ENCODE results near the gene MBTPS1. TPM values are rescaled to one million over a fixed set of nuclear protein-coding genes. Genes with fewer than 3 reads are reported as not detected.

MBTPS1 gene
- polyA plus RNA-seq, 1 donor from 2014 or later: 52.2 TPM

- H3K27ac Mint-ChIP-seq: no peak overlapping the region
- peaks cover 14% of the 10 kb centered on the region for H3K27me3 Mint-ChIP-seq
- peaks cover 2 to 8% (median 2%) of the 10 kb centered on the region in 3 donors for H3K9me3 Mint-ChIP-seq
- no peak overlapping the region for H3K4me3 Mint-ChIP-seq
- H3K4me1 Mint-ChIP-seq: no peaks in the 10 kb centered on the region
- H3K36me3 Mint-ChIP-seq: peaks cover 3% of the 10 kb centered on the region
These were observed 76.4 kb downstream of the MBTPS1 start for GRCh38 chr16:84040226-84040822.

- Mint-ChIP-seq H3K9me3 (peaks cover 2 to 8% (median 2%) of the 10 kb centered on the region in 3 donors), H3K4me1 (no peaks in the 10 kb centered on the region)
These were observed 77.0 kb downstream of the MBTPS1 start for GRCh38 chr16:84039696-84040095.

GRCh38 chr16:84038469-84038868 is 78.3 kb downstream of the MBTPS1 start:
- no peak overlapping the region for H3K27ac Mint-ChIP-seq
- H3K36me3 Mint-ChIP-seq: peaks cover 4% of the 10 kb centered on the region
- no peaks in the 10 kb centered on the region for H3K4me1 Mint-ChIP-seq
- no peak overlapping the region for H3K4me3 Mint-ChIP-seq
- peaks cover 2 to 8% (median 2%) of the 10 kb centered on the region in 3 donors for H3K9me3 Mint-ChIP-seq
- peaks cover 4% of the 10 kb centered on the region for H3K27me3 Mint-ChIP-seq

More at GRCh38 chr16:84039696-84040095, 77.0 kb downstream of the MBTPS1 start:
- Mint-ChIP-seq H3K27ac (no peak overlapping the region), H3K27me3 (peaks cover 14% of the 10 kb centered on the region), H3K4me3 (no peak overlapping the region), H3K36me3 (peaks cover 4% of the 10 kb centered on the region)

DNA sequence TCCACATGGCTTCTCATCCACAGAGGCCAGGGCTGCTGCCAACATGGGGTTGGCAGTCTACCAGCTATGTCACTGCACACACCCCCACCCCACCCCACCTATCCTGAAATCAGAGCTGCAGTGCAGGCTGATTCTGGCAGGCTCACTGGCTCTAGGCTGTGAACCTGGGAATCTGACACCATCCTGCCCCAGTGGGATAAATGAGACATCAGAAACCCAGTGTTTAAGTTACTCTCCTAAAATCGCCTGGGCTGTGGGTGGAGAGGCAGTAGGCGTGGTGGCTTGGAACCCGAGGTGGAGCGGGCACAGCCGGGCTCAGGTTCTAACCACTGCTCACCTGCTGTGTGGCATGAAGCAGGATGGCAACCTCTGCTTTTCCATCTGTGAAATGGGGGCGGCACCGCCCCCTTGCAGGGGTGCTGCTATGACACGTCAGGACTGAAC is 79.7 kb downstream of the MBTPS1 start:
- H3K4me3 Mint-ChIP-seq: no peak overlapping the region
- H3K27ac Mint-ChIP-seq: peak overlapping the region in 1 of 3 donors; percentile 39
- no peaks in the 10 kb centered on the region for H3K4me1 Mint-ChIP-seq
- peaks cover 4% of the 10 kb centered on the region for H3K36me3 Mint-ChIP-seq
- H3K9me3 Mint-ChIP-seq: peaks cover 0 to 8% (median 2%) of the 10 kb centered on the region in 3 donors
- peaks cover 2% of the 10 kb centered on the region for H3K27me3 Mint-ChIP-seq

DNA sequence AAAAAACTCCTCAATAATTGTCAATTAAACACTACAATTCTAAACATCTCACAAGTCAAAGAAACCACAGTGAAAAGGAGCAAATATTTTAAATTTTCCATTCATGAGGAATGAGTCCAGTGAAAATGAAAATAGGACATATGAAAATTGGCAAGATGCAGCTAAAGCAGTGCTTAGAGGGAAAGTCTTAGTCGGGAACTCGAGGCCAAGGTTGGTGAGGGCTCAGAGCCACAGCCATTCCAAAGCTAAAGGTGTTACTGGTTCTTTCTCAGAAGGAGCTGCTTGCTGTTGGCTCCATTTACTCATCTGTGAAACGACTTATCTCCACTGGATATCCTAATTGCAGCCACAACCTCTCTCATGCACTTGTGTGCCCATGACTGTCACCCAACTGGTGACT is 80.6 kb downstream of the MBTPS1 start:
- H3K27ac Mint-ChIP-seq: no peak overlapping the region
- peaks cover 6% of the 10 kb centered on the region for H3K27me3 Mint-ChIP-seq
- H3K4me1 Mint-ChIP-seq: no peaks in the 10 kb centered on the region
- H3K4me3 Mint-ChIP-seq: no peak overlapping the region
- peaks cover 0 to 8% (median 2%) of the 10 kb centered on the region in 3 donors for H3K9me3 Mint-ChIP-seq
- H3K36me3 Mint-ChIP-seq: peaks cover 4% of the 10 kb centered on the region

GRCh38 chr16:84034516-84034915 is 82.2 kb downstream of the MBTPS1 start:
- peaks cover 0 to 8% (median 2%) of the 10 kb centered on the region in 3 donors for H3K9me3 Mint-ChIP-seq
- H3K36me3 Mint-ChIP-seq: peaks cover 4% of the 10 kb centered on the region
- H3K27me3 Mint-ChIP-seq: peaks cover 8% of the 10 kb centered on the region
- no peak overlapping the region for H3K4me3 Mint-ChIP-seq
- H3K4me1 Mint-ChIP-seq: peaks cover 0 to 2% (median 2%) of the 10 kb centered on the region in 3 donors
- H3K27ac Mint-ChIP-seq: no peak overlapping the region

DNA sequence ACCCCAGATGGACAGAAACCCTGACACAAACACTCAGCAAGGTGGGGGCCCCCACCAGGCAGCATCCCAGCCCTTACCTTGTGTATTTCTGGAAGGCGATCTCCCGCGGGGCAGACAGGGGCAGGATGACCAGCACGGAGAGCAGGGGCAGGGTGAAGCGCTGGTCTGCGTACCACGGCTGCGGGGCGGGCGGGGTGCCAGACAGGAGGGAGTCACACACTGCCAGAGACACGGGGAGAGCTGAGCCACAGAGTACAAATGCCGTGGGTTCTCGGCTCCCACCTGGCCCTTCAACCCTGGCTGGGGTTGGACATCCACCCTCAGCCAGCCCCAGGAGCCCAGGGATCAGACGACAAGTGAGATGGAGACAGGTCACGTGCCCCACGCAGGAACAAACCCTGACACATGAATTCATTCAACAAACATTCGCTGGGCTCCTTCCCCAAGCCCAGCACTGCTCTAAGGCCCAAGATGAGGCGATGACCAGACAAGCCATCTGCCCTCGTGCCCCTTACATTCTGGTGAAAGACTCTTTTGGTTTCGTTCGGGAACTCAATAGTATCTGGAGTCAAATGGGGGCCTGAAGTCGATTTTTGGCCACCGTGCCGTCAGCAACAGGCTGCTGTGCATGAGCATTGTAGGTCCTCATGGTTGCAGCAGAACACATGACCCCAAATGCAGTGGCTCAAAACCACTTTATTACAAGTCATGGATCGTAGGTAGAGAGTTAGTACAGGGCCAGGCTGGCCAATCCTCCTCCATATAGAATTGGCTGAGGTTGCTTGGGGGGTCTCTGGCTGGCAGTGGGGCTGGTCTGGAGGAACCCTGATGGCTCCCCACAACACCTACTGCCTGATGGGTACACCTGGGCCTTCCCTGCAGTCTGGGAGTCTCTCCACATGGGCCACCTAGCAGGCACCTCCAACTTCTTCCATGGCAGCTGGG is 83.2 kb downstream of the MBTPS1 start:
- Mint-ChIP-seq H3K27me3 (peaks cover 14% of the 10 kb centered on the region), H3K4me1 (peaks cover 0 to 4% (median 3%) of the 10 kb centered on the region in 3 donors), H3K36me3 (peaks cover 4% of the 10 kb centered on the region), H3K4me3 (no peak overlapping the region), H3K27ac (no peak overlapping the region), H3K9me3 (peaks cover 0 to 8% (median 2%) of the 10 kb centered on the region in 3 donors)

- H3K27me3 Mint-ChIP-seq: peaks cover 19% of the 10 kb centered on the region
- no peak overlapping the region for H3K4me3 Mint-ChIP-seq
- H3K27ac Mint-ChIP-seq: no peak overlapping the region
These were observed 84.1 kb downstream of the MBTPS1 start for GRCh38 chr16:84032458-84033178.

GRCh38 chr16:84031556-84031955 is 85.2 kb downstream of the MBTPS1 start:
- H3K4me3 Mint-ChIP-seq: no peak overlapping the region
- H3K9me3 Mint-ChIP-seq: peaks cover 0 to 8% (median 2%) of the 10 kb centered on the region in 3 donors
- peaks cover 6% of the 10 kb centered on the region for H3K36me3 Mint-ChIP-seq
- peaks cover 20% of the 10 kb centered on the region for H3K27me3 Mint-ChIP-seq
- peaks cover 0 to 4% (median 3%) of the 10 kb centered on the region in 3 donors for H3K4me1 Mint-ChIP-seq
- H3K27ac Mint-ChIP-seq: peak overlapping the region in 1 of 3 donors; percentile 59

More at GRCh38 chr16:84032458-84033178, 84.1 kb downstream of the MBTPS1 start:
- peaks cover 0 to 8% (median 2%) of the 10 kb centered on the region in 3 donors for H3K9me3 Mint-ChIP-seq
- H3K36me3 Mint-ChIP-seq: peaks cover 5% of the 10 kb centered on the region
- H3K4me1 Mint-ChIP-seq: peaks cover 0 to 4% (median 3%) of the 10 kb centered on the region in 3 donors

DNA sequence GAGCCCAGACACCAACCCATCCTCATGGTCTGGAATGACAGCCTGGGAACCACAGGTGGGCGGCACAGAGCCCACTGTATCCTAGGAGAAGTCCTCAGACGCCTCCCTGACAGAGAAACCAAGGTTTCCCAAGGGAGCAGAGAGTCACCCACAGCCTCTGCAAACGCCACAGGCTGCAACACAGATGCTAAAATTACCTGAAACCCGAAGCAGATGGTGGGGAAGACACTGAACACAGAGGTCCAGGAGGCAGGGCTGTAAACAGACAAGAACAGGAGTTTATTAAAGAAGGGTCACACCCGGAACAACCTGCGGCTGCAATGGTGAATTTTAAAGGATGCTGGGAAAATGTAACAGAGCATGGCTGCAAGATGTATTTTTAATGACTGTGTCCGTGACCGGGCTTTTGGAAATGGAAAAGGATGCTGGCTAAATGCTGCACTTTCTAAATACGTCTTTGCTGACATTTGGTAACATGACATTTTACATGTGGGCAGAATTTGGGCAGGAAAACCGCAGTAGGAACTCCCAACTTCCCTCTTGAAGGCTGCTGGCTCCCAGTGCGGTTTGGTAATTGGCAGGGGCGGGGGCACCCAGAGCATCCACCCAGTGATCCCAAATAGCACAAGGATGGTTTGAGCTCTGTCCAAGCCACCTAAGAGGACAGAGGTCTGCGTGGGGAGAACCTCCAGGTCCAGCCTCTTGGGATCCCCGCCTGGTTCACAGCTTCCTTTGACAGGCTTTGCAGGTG is 87.3 kb downstream of the MBTPS1 start:
- Mint-ChIP-seq H3K9me3 (no peaks in the 10 kb centered on the region), H3K4me1 (peaks cover 0 to 4% (median 3%) of the 10 kb centered on the region in 3 donors), H3K27me3 (peaks cover 20% of the 10 kb centered on the region), H3K36me3 (peaks cover 2% of the 10 kb centered on the region), H3K4me3 (no peak overlapping the region), H3K27ac (no peak overlapping the region)

DNA sequence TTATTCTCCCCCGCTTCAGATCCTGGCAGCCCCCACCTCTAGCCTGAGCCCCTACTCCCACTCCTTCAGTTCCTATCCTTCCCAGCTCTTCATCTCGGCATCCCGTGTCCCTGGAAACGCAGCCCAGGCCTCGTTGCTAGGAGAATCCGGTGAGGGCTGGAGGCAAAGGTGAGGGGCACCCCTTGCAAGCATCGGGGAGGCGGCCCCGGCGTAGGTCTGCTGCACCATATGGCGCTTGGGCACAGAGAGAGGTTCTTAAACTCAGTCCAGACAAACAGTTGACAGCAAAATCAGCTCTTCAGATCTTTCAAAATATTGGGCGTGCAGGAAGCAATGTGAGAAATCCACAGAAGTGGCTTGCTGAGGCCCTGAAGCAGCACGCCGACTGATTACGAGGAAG is 89.1 kb downstream of the MBTPS1 start:
- Mint-ChIP-seq H3K4me3 (no peak overlapping the region), H3K27ac (no peak overlapping the region), H3K4me1 (peaks cover 0 to 4% (median 3%) of the 10 kb centered on the region in 3 donors), H3K27me3 (peaks cover 21% of the 10 kb centered on the region), H3K9me3 (no peaks in the 10 kb centered on the region), H3K36me3 (peaks cover 2% of the 10 kb centered on the region)

DNA sequence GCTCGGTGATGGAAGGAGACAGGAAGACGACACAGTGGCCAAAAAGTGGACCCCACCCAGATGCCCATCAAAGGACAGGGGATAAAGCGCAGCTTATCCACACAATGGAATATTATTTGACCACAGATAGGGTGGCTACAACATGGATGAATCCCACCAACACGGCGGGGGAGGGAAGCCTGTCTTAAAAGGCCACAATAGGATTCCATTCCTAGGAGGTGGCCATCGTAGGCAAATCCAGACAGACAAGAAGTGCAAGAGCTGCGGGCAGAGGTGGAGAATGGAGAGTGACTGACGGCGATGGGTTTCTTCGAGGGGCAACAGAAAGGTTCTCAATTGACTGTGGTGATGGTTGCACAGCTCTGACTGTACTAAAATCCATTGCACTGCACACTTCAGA is 90.1 kb downstream of the MBTPS1 start:
- Mint-ChIP-seq H3K4me3 (no peak overlapping the region), H3K36me3 (peaks cover 2% of the 10 kb centered on the region), H3K9me3 (peaks cover under 1 to 4% (median 2%) of the 10 kb centered on the region in 3 donors), H3K4me1 (peaks cover 0 to 4% (median 3%) of the 10 kb centered on the region in 3 donors), H3K27ac (no peak overlapping the region), H3K27me3 (peaks cover 22% of the 10 kb centered on the region)

- Mint-ChIP-seq H3K27me3 (peaks cover 17% of the 10 kb centered on the region), H3K27ac (no peak overlapping the region), H3K4me3 (no peak overlapping the region), H3K36me3 (peaks cover 2% of the 10 kb centered on the region), H3K4me1 (peaks cover 0 to 4% (median 3%) of the 10 kb centered on the region in 3 donors), H3K9me3 (peaks cover 5 to 8% (median 7%) of the 10 kb centered on the region in 3 donors)
These were observed 91.9 kb downstream of the MBTPS1 start for GRCh38 chr16:84024854-84025253.

DNA sequence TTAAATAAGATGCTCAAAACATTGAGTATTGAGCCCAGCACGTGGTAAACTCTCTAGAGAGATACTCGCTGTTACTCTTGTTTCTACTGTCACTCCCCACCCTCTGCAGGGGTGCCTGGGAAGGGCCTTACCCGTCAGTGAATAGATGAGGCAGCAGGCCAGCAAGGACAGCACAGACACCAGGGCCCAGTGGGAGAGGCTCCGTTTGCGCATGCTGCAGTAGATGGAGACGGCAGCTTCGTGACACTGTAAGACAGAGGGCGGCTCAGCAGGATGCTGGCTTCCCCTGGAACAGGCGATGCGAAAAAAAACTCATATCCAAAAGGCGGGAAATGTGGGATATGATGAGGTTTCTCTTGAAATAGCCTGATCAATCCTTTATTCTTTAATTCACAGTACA is 94.1 kb downstream of the MBTPS1 start:
- Mint-ChIP-seq H3K4me1 (no peaks in the 10 kb centered on the region), H3K36me3 (peaks cover 1% of the 10 kb centered on the region), H3K4me3 (no peak overlapping the region), H3K27me3 (peaks cover 3% of the 10 kb centered on the region), H3K27ac (no peak overlapping the region), H3K9me3 (peaks cover 7 to 9% (median 9%) of the 10 kb centered on the region in 3 donors)
